ENCODE data around the gene CRP. TPM values are rescaled to one million over a fixed set of nuclear protein-coding genes. Genes with fewer than 3 reads are reported as not detected.

CRP gene, protein sequence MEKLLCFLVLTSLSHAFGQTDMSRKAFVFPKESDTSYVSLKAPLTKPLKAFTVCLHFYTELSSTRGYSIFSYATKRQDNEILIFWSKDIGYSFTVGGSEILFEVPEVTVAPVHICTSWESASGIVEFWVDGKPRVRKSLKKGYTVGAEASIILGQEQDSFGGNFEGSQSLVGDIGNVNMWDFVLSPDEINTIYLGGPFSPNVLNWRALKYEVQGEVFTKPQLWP
- total RNA-seq (0.05 TPM), polyA plus RNA-seq (1.3 TPM)
- long read RNA-seq, donor 1 = 0 reads
- long read RNA-seq, donor 2 = 0 reads
- long read RNA-seq, donor 3 = 0 reads
- long read RNA-seq, donor 4 = 0 reads
- long read RNA-seq, donor 5 = 0 reads
- long read RNA-seq, donor 6 = 0 reads
- long read RNA-seq, donor 7 = 0 reads
- long read RNA-seq, donor 8 = 0 reads
- long read RNA-seq, donor 9 = 0 reads
- long read RNA-seq, donor 10 = 0 reads

DNA sequence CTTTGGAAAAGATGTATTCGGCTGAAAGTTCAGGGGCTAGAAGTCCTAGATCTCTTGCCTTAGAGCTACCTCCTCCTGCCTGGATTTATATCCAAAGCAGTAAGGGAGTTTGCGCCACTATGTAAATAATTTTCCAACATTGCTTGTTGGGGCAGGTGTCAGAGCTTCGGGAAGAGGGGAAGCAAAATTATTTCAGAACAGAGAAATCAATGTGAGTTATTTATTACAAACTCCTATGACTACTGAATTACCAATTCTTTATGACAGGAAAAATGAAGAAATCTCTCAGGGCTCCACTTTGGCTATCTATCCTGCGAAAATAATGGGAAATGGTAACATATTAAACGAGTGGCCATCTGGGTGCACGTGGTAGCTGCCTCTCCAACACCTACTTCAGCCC is at the start of gene CRP:
Gene CRP (minus strand): TSS at position 61 of the 400 bp plus-strand sequence. CDS start 104 bp downstream, outside the sequence.
- no peak for DNase-seq (ENCODE audit: low read depth in 6 of 9, low spot score in 9 of 9)
- no peaks in the 10 kb centered on the region for H3K27me3 ChIP-seq (ENCODE audit: control insufficient read depth in 2 of 2, insufficient read depth in 1 of 2, low read length in 1 of 2)
- WGBS = 87% methylated on average over 6 of the region's 6 CpGs
- no peaks in the 10 kb centered on the region for H3K36me3 ChIP-seq (ENCODE audit: control insufficient read depth in 2 of 2, insufficient read depth in 2 of 2, low read length in 1 of 2)
- peaks cover 0 to 4% of the 10 kb centered on the region in 2 donors for H3K9me3 ChIP-seq (ENCODE audit: control insufficient read depth in 2 of 2, insufficient read depth in 1 of 2, low read length in 1 of 2)
- no peak within 1 kb of the TSS for H3K4me3 ChIP-seq (ENCODE audit: low read length in 2 of 2)
- H3K27ac ChIP-seq (ENCODE audit: low read depth in 1 of 2, low read length in 1 of 2) = no peak within 1 kb of the TSS
- no peaks in the 10 kb centered on the region for H3K4me1 ChIP-seq (ENCODE audit: control insufficient read depth in 2 of 2, insufficient read depth in 2 of 2, low read length in 2 of 2)

DNA sequence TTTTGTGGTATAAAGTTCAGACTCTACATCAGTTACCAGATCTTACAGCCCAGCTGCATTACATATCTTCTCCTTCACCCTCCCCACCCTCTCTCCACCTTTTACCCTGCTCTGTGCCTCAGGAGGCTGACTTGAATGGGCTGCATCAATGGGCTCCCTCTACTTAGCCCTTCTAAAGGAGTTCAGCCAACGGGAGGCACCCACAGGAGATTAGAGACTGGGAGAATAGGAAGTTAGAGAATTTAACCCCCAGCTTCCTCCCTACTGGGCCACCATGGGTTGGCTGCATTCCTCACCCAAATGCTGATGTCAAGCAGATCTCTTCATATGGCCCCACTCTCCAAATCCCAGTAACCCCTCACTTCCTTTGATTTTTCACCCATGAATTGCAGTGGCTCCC is 49.3 kb upstream of the CRP start:
- Histone ChIP-seq H3K9me3 (ENCODE audit: control insufficient read depth in 2 of 2, insufficient read depth in 1 of 2, low read length in 1 of 2) (no peaks in the 10 kb centered on the region), H3K27ac (ENCODE audit: low read depth in 1 of 2, low read length in 1 of 2) (no peak overlapping the region), H3K4me1 (ENCODE audit: control insufficient read depth in 2 of 2, insufficient read depth in 2 of 2, low read length in 2 of 2) (no peaks in the 10 kb centered on the region), H3K4me3 (ENCODE audit: low read length in 2 of 2) (no peak overlapping the region), H3K27me3 (ENCODE audit: control insufficient read depth in 2 of 2, insufficient read depth in 1 of 2, low read length in 1 of 2) (no peaks in the 10 kb centered on the region), H3K36me3 (ENCODE audit: control insufficient read depth in 2 of 2, insufficient read depth in 2 of 2, low read length in 1 of 2) (no peaks in the 10 kb centered on the region)
- no peak for DNase-seq (ENCODE audit: low read depth in 6 of 9, low spot score in 9 of 9)
- WGBS = 29% methylated on average over 1 of the region's 1 CpG

DNA sequence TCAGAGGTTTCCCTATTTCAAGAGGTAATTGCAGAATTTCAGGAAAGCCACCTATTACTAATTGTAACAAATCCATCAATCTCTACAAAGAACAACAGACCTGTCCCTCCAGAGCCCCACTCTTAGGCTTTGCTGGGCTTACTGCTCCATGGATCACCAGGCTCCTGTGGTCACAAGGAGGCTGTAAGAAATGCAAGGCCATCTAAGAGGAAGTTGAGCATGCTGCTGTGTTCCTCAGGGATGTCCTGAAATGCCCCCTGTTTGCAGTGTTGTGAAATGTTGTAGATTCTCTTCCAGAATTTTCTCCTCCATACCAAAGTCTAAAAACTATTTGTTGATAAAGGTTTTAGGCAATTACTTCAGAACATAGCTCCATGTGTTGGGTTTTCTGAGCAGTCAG is 42.0 kb upstream of the CRP start:
- H3K4me1 ChIP-seq (ENCODE audit: control insufficient read depth in 2 of 2, insufficient read depth in 2 of 2, low read length in 2 of 2) = no peaks in the 10 kb centered on the region
- no peak for DNase-seq (ENCODE audit: low read depth in 6 of 9, low spot score in 9 of 9)
- H3K9me3 ChIP-seq (ENCODE audit: control insufficient read depth in 2 of 2, insufficient read depth in 1 of 2, low read length in 1 of 2) = no peaks in the 10 kb centered on the region
- H3K27ac ChIP-seq (ENCODE audit: low read depth in 1 of 2, low read length in 1 of 2) = no peak overlapping the region
- H3K4me3 ChIP-seq (ENCODE audit: low read length in 2 of 2) = no peak overlapping the region
- no peaks in the 10 kb centered on the region for H3K36me3 ChIP-seq (ENCODE audit: control insufficient read depth in 2 of 2, insufficient read depth in 2 of 2, low read length in 1 of 2)
- H3K27me3 ChIP-seq (ENCODE audit: control insufficient read depth in 2 of 2, insufficient read depth in 1 of 2, low read length in 1 of 2) = no peaks in the 10 kb centered on the region

GRCh38 chr1:159755451-159756007 is 41.1 kb upstream of the CRP start:
- no peak for DNase-seq (ENCODE audit: low read depth in 6 of 9, low spot score in 9 of 9)
- H3K4me1 ChIP-seq (ENCODE audit: control insufficient read depth in 2 of 2, insufficient read depth in 2 of 2, low read length in 2 of 2) = no peaks in the 10 kb centered on the region
- H3K9me3 ChIP-seq (ENCODE audit: control insufficient read depth in 2 of 2, insufficient read depth in 1 of 2, low read length in 1 of 2) = no peaks in the 10 kb centered on the region
- WGBS = 87% methylated on average over 3 of the region's 3 CpGs
- no peak overlapping the region for H3K27ac ChIP-seq (ENCODE audit: low read depth in 1 of 2, low read length in 1 of 2)
- no peaks in the 10 kb centered on the region for H3K27me3 ChIP-seq (ENCODE audit: control insufficient read depth in 2 of 2, insufficient read depth in 1 of 2, low read length in 1 of 2)
- no peak overlapping the region for H3K4me3 ChIP-seq (ENCODE audit: low read length in 2 of 2)
- H3K36me3 ChIP-seq (ENCODE audit: control insufficient read depth in 2 of 2, insufficient read depth in 2 of 2, low read length in 1 of 2) = no peaks in the 10 kb centered on the region

DNA sequence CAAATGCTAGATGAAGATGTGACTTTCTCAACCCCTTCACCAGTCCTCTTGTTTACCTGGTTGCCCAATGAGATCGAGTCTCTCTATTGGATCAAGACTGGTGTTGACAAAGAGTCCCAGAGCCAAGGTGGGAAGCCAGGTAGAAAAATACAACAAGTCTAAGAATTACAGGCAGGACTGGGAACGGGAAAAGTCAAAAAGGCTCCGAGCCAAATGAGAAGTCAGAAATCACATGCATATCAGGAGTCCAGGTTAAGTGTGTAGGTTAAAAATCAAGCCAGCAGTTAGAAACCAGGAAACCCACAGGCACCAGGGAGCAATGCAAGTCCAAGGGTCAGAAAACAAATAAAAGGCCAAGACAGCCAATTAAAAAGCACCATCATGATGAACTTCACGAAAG is 39.0 kb upstream of the CRP start:
- H3K4me1 ChIP-seq (ENCODE audit: control insufficient read depth in 2 of 2, insufficient read depth in 2 of 2, low read length in 2 of 2) = no peaks in the 10 kb centered on the region
- no peaks in the 10 kb centered on the region for H3K36me3 ChIP-seq (ENCODE audit: control insufficient read depth in 2 of 2, insufficient read depth in 2 of 2, low read length in 1 of 2)
- DNase-seq (ENCODE audit: low read depth in 6 of 9, low spot score in 9 of 9) = no peak
- no peak overlapping the region for H3K27ac ChIP-seq (ENCODE audit: low read depth in 1 of 2, low read length in 1 of 2)
- no peaks in the 10 kb centered on the region for H3K27me3 ChIP-seq (ENCODE audit: control insufficient read depth in 2 of 2, insufficient read depth in 1 of 2, low read length in 1 of 2)
- H3K9me3 ChIP-seq (ENCODE audit: control insufficient read depth in 2 of 2, insufficient read depth in 1 of 2, low read length in 1 of 2) = no peaks in the 10 kb centered on the region
- no peak overlapping the region for H3K4me3 ChIP-seq (ENCODE audit: low read length in 2 of 2)
- 95% methylated on average over 4 of the region's 4 CpGs for WGBS

DNA sequence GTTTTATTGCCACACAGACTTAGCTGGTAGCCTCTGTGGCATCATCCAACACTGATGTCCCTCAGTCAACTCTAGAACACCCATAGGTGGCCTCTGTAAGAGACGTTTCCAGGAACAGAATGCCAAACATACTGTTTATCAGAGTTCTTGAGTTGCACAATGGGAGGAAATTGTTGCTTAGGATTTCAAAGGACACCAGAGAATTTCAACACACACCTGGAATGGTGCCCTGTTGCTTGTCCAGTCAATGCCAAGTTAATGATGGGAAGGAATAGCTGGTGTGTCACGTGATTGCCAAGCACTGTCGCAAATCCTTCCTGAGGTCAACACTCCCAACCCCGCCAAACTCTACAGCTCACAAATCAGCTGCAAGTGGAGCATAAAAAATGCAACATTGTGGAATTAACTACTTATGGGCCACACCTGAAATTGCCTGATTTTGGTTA is 37.8 kb upstream of the CRP start:
- H3K27ac ChIP-seq (ENCODE audit: low read depth in 1 of 2, low read length in 1 of 2) = peak overlapping the region in 1 of 2 donors; percentile 33
- no peaks in the 10 kb centered on the region for H3K4me1 ChIP-seq (ENCODE audit: control insufficient read depth in 2 of 2, insufficient read depth in 2 of 2, low read length in 2 of 2)
- DNase-seq (ENCODE audit: low read depth in 6 of 9, low spot score in 9 of 9) = no peak

GRCh38 chr1:159751031-159751430 is 36.6 kb upstream of the CRP start:
- Histone ChIP-seq H3K4me3 (ENCODE audit: low read length in 2 of 2) (no peak overlapping the region), H3K4me1 (ENCODE audit: control insufficient read depth in 2 of 2, insufficient read depth in 2 of 2, low read length in 2 of 2) (no peaks in the 10 kb centered on the region), H3K27me3 (ENCODE audit: control insufficient read depth in 2 of 2, insufficient read depth in 1 of 2, low read length in 1 of 2) (no peaks in the 10 kb centered on the region), H3K9me3 (ENCODE audit: control insufficient read depth in 2 of 2, insufficient read depth in 1 of 2, low read length in 1 of 2) (no peaks in the 10 kb centered on the region), H3K27ac (ENCODE audit: low read depth in 1 of 2, low read length in 1 of 2) (no peak overlapping the region), H3K36me3 (ENCODE audit: control insufficient read depth in 2 of 2, insufficient read depth in 2 of 2, low read length in 1 of 2) (no peaks in the 10 kb centered on the region)
- DNase-seq (ENCODE audit: low read depth in 6 of 9, low spot score in 9 of 9) = no peak

More for the DNA sequence above, 37.8 kb upstream of the CRP start:
- Histone ChIP-seq H3K36me3 (ENCODE audit: control insufficient read depth in 2 of 2, insufficient read depth in 2 of 2, low read length in 1 of 2) (no peaks in the 10 kb centered on the region), H3K4me3 (ENCODE audit: low read length in 2 of 2) (no peak overlapping the region), H3K9me3 (ENCODE audit: control insufficient read depth in 2 of 2, insufficient read depth in 1 of 2, low read length in 1 of 2) (no peaks in the 10 kb centered on the region), H3K27me3 (ENCODE audit: control insufficient read depth in 2 of 2, insufficient read depth in 1 of 2, low read length in 1 of 2) (no peaks in the 10 kb centered on the region)
- WGBS = 93% methylated on average over 4 of the region's 4 CpGs

- DNase-seq (ENCODE audit: low read depth in 6 of 9, low spot score in 9 of 9) = no peak
- Histone ChIP-seq H3K9me3 (ENCODE audit: control insufficient read depth in 2 of 2, insufficient read depth in 1 of 2, low read length in 1 of 2) (no peaks in the 10 kb centered on the region), H3K36me3 (ENCODE audit: control insufficient read depth in 2 of 2, insufficient read depth in 2 of 2, low read length in 1 of 2) (no peaks in the 10 kb centered on the region), H3K27ac (ENCODE audit: low read depth in 1 of 2, low read length in 1 of 2) (no peak overlapping the region), H3K27me3 (ENCODE audit: control insufficient read depth in 2 of 2, insufficient read depth in 1 of 2, low read length in 1 of 2) (no peaks in the 10 kb centered on the region), H3K4me1 (ENCODE audit: control insufficient read depth in 2 of 2, insufficient read depth in 2 of 2, low read length in 2 of 2) (no peaks in the 10 kb centered on the region), H3K4me3 (ENCODE audit: low read length in 2 of 2) (no peak overlapping the region)
Observed at GRCh38 chr1:159750621-159751020, 36.2 kb upstream of the CRP start.

DNA sequence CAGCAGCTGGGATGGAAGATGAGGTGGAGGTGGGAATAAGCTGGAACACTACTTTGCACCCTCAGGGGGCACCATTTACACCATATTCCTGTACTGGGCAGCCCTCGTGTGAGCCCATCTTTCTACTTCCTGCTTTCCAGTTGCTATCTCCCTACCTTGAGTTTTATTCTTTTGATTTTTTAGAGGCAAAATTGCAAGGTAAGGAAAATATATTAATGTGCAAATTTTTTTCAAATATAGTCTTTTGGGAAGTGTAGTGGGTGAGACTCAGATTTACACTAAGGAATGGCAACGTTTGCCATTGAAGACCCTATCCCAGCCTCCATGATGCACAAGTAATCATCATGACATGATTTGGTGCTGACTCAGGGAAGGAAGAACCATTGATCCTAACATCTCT is 35.2 kb upstream of the CRP start:
- Histone ChIP-seq H3K4me1 (ENCODE audit: control insufficient read depth in 2 of 2, insufficient read depth in 2 of 2, low read length in 2 of 2) (no peaks in the 10 kb centered on the region), H3K27me3 (ENCODE audit: control insufficient read depth in 2 of 2, insufficient read depth in 1 of 2, low read length in 1 of 2) (no peaks in the 10 kb centered on the region), H3K4me3 (ENCODE audit: low read length in 2 of 2) (no peak overlapping the region), H3K27ac (ENCODE audit: low read depth in 1 of 2, low read length in 1 of 2) (no peak overlapping the region), H3K36me3 (ENCODE audit: control insufficient read depth in 2 of 2, insufficient read depth in 2 of 2, low read length in 1 of 2) (no peaks in the 10 kb centered on the region), H3K9me3 (ENCODE audit: control insufficient read depth in 2 of 2, insufficient read depth in 1 of 2, low read length in 1 of 2) (no peaks in the 10 kb centered on the region)
- WGBS = 96% methylated on average over 2 of the region's 2 CpGs
- DNase-seq (ENCODE audit: low read depth in 6 of 9, low spot score in 9 of 9) = no peak
